Measurements from ENCODE around the gene TAL1. TPM values are rescaled to one million over a fixed set of nuclear protein-coding genes. Genes with fewer than 3 reads are reported as not detected.

Gene TAL1
- total RNA-seq, 4 donors from 2014 or later, result 3.4 to 20.5 (median 4.6) TPM

GRCh38 chr1:47187231-47187925, 44.6 kb downstream of the TAL1 start:
- no peak for TF ChIP-seq CTCF (IDR thresholded peaks at IDR 0.05; ENCODE audit: low read depth)

GRCh38 chr1:47186267-47187185, 45.5 kb downstream of the TAL1 start:
- TF ChIP-seq CTCF (IDR thresholded peaks at IDR 0.05; ENCODE audit: low read depth), result no peak

- TF ChIP-seq CTCF (IDR thresholded peaks at IDR 0.05; ENCODE audit: low read depth), result no peak
These were observed 47.0 kb downstream of the TAL1 start for GRCh38 chr1:47184822-47185677.

- TF ChIP-seq CTCF (IDR thresholded peaks at IDR 0.05; ENCODE audit: low read depth), result no peak
These were observed 47.8 kb downstream of the TAL1 start for GRCh38 chr1:47184090-47184821.

- TF ChIP-seq CTCF (IDR thresholded peaks at IDR 0.05; ENCODE audit: low read depth), result no peak
These were observed 48.5 kb downstream of the TAL1 start for GRCh38 chr1:47183308-47184089.

GRCh38 chr1:47182676-47183235, 49.3 kb downstream of the TAL1 start:
- TF ChIP-seq CTCF (IDR thresholded peaks at IDR 0.05; ENCODE audit: low read depth), result no peak

All from subcutaneous adipose tissue (tissue), 4 donors.